NCI-H524 treated with DMSO at 0.1 percent for 48 hours (cell line): Measurements from ENCODE around the gene GNG8.
"Not testable (repeated sequence)": the region's sequence is repeated elsewhere in the genome, so short reads cannot be mapped to it uniquely, and the experiment has no call there.

ENCODE experiments used
- DNase-seq: peaks from one replicate; lab custom pipeline; 2025; lab: John Stamatoyannopoulos, UW

Gene GNG8

GRCh38 chr19:46646402-46646801, 10.4 kb upstream of the GNG8 start:
- DNase-seq, result no peak

DNA sequence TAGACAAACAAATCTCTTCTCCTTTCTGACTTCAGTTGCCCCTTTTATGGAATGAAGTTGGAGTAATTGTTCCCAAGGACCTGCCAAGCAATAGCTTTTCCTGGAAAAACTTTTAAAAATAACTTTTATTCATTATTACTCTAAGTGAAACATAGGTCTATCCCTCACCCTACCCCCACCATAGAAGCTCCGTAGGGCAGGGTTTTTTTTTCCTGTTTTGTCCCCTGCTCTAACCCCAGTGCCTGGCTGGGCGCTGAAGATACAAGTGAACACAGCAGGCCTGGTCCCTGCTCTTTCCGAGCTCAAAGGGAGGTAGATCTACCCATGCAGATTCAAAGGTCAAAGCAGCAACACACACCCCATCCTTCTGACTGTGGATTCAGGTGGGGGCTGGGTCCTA, 8.7 kb upstream of the GNG8 start:
- no peak for DNase-seq

GRCh38 chr19:46640656-46641055, 4.7 kb upstream of the GNG8 start:
- no peak for DNase-seq

DNA sequence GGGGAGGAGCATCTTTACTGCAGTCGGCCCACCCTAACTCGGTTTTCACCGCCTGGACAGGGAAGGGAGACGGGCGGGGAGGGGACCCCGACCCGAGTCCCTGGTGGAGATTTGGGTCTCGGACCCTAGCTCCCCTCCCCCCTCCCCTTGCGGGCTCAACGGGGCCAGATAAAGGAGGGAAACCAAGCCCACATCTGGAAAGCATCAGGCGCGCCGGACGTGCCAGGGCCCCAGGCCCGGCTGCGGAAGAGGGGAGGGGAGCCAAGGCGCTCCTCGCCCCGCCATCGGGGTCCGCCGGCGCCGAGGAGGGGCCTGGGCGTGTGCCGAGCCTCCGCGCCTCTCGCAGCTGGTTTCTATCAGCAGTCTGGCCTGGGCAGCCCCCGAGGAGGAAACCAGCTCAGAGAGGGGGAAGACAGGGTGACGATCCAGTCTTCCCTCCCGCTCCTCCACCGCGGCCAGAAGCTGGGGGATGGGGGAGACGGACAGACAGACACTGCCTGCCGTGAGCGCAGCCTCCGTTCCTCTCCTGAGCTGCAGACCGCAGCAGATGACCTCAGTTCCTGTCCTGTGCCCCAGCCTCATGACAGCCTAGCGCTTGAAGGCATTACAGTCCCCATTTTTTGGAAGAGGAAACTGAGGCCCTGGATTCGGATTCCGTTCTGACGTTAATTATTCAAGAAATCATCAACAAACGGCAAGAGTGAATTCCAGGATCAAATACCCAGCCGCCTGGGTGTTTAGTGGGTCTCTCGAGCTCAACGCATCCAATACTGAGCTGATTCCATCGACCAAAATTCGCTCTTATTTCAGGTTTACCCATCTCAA, 3.6 kb upstream of the GNG8 start:
- no peak for DNase-seq

- DNase-seq, result no peak
Measured at GRCh38 chr19:46637224-46637623, 1.2 kb upstream of the GNG8 start.

- DNase-seq, result peak; percentile 27
Measured at GRCh38 chr19:46634656-46635218, 1.3 kb downstream of the GNG8 start.

GRCh38 chr19:46634045-46634655, 1.9 kb downstream of the GNG8 start:
- DNase-seq, result no peak

DNA sequence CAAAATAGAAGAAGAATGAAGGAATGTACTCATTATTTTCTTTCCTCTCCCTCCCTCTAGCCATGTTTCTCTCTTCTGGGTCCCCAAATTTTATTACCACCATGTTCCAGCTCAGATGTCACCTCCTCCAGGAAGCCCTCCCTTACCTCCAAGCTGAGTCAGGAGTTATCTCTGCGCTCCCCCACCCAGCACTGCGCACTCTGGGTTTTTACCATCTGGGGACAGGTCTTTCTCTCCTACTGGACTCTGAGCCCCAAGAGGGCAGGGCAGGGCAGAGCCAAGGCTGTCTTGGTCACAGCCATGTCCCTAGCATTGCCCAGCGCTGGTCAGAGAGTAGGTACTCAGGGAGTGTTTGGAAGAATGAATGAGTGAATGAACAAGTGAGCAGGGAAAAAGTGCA, 2.9 kb downstream of the GNG8 start:
- DNase-seq, result no peak

- DNase-seq, result no peak
Measured at GRCh38 chr19:46631481-46631880, 4.5 kb downstream of the GNG8 start.

GRCh38 chr19:46630586-46631205, 5.3 kb downstream of the GNG8 start:
- DNase-seq, result peak; percentile 23

GRCh38 chr19:46629546-46630025, 6.4 kb downstream of the GNG8 start:
- DNase-seq, result no peak

GRCh38 chr19:46628970-46629369, 7.0 kb downstream of the GNG8 start:
- not testable (repeated sequence) for DNase-seq

DNA sequence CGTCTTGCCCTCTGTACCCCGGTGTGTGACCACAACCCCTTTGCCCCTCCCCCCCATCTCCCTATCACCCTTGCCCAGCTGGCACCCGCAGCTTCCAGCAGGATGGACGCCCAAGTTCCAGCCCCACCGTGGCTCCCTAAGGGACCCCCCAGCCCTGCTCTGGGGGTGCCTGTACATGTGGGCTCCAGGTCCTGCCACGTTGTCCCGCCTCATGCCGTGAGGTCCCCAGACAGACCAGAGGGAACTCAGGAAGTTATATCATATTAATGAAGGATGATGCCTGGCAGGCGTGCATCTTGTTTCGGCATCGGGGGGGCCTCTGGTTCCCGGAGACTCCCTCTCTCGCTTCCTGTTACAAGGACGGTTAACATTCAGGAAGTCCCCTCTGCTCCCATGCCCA, 9.6 kb downstream of the GNG8 start:
- no peak for DNase-seq

DNA sequence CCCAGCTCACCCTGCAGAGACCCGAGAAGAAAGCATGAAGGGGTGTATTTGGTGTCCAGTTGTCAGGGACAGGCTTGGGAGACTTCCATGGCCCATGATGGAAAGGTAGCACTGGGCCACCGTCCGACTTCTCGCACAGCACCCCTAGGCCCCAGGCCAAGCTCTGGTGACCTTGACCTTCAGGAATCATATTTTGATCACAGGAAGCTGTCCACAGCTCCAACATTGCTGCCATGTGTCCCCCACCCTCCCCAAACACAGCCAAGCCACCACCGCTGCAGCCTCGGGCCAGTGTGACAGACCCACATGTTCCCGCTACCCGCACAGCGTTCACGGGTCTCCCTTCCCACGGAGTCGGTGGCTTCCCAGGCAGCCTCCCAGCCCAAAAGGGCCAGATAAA, 10.3 kb downstream of the GNG8 start:
- DNase-seq, result no peak

DNA sequence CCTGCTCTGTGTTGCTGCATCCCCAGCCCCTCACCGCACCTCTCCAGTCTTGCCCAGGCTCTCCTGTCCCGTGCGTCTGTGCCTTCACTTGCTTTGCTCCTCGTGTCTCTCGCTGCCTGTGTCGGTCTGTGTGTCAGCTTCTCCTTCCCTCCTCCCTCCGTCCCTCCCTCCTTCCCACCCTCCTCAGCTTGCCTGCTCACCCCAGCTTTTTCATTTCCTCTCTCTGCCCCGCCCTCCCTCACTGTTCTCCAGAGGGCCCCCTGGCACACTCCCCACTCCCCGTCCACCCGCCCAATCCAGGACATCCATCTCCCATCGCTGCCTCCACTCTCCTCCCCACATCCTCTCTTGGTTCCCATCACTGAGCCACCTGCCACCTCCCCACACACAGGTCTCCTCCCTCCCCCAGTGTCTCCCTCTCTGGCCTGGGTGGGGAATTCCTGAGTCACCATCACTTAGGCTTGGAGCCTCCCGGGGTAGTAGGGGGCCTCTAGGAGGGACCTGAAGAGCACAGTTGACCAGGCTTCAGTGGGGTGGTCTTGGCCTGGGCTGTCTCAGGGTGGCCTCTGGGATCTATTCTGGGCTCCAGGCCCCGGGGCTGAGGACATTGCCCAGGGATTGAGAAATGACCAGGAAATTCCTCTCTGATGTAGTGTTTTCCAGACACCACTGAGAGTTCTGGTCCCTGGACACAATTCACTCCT, 10.9 kb downstream of the GNG8 start, which contains the start of gene PTGIR:
PTGIR (minus strand) TSS at position 132 of the 704 bp plus-strand sequence. CDS start 864 bp downstream, outside the sequence.
- DNase-seq, result no peak

DNA sequence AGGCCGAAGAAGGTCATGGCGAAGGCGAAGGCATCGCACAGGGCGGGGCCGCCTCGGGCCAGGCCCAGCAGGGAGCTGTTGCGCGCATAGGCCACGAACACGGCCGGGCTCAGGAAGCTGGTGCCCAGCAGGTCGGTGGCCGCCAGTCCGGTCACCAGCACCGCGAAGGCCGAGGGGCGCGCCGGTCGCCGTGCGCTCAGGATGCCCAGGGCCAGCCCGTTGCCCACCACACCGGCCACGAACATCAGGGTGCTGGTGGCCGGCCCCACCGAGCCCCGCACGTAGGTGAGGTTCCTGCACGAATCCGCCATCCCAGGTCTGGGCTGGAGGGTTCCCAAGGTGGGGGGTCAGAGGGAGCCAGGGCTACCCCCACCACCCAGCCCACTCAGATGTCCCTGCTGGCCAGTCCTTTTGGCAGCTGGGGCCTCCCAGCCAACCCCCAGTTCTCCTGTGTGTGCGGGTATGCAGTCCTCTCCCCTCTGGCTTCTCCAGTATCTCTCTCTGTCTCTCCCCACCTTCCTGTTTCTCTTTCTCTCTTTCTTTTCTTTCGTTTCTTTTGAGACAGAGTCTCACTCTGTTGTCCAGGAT, 12.0 kb downstream of the GNG8 start:
- no peak for DNase-seq

DNA sequence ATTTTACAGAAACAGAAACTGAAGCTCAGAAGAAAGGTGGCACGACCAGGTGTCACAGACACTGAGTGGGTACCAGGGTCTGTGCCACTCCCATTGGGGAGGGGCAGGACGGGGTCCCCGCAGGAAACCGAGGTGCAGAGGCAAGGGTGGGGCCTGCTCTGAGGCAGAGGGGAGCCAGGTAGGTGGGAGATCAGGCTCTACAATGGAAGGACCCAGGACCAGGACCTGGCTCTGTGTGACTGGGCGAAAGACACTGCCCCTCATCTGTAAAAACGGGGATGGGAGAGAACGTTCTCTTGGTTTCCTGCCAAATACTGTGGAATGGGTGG, 13.9 kb downstream of the GNG8 start:
- no peak for DNase-seq

DNA sequence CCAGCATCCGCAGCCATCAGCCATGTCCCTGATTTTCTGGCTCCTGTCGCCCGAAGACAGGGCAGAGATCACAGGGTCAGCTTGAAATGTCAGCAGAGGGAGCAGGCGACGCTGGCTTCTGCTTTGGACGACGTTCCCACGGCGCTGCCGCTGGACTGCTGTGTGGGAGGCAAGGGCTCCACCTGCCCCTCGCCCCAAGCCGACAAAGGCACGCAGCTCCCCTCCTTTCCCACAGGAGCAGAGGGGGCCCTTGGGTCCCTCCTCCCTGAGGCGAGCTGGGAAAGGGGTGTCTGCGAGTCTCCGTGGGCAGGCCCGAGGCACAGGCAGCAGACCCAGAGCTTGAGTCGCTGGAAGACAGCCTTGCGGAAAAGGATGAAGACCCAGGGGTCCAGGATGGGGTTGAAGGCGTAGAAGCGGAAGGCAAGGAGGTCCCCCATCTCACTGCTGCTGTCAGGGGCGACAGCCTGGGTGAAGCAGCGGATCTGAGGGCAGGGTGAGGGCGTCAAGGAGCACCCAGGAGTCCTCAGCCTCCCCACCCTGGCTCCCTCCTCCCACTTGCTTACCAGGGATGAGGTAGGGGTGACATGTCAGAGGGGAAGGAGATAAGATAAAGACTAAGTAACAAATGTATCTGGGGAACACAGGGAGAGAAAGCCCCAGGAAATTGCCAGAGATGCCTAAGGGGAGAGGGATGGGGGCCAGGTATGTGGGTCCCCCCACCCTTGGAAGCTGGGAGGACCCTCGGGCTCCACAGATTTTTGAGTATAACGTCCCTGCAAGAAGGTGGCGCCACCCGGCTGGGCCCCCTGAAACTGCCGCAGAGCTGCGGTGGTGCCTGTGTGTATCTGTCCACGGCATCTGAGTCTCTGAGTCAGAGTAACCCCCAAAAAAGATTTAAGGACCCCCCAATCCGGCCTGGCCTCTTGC, 14.5 kb downstream of the GNG8 start:
- DNase-seq, result no peak

- peak; percentile 11 for DNase-seq
Measured at GRCh38 chr19:46620716-46621115, 15.3 kb downstream of the GNG8 start.

DNA sequence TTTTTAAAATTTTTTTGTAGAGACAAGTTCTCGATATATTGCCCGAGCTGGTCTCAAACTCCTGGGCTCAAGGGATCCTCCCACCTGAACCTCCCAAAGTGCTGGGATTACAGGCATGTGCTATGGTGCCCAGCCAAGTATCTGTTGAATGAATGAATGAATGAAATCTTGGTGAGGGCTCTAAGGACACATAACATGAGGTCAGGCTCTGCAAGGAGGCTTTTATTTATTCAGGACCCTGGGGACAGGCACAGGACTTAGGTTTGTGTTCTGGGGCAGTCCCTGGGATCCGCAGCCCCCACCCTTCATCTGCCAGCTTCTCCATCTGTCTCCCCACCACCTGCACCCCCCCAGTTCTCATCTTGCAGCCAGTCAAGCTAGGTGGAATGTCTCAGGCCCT, 15.7 kb downstream of the GNG8 start:
- DNase-seq, result no peak
